Activated T-helper 17 cell treated with anti-CD3 and anti-CD28 coated beads, Interleukin-2, amount 50 U/mL, for 72 hours (primary cell): Measurements from ENCODE around the gene REC8. TPM values are rescaled to one million over a fixed set of nuclear protein-coding genes. Genes with fewer than 3 reads are reported as not detected.

Experiments used
- ATAC-seq: fragments of 150-1000 bp; cut with Tn5 transposase; replicated peaks from 2 replicates; pipeline ENCODE4 v1.10.0; 2021; ENCODE audit warnings: mild to moderate bottlenecking, moderate library complexity
- H3K27ac Mint-ChIP-seq: one replicate; pipeline ENCODE4 v1.8.0; 2022; ENCODE audit warnings: mixed read lengths
- H3K27me3 Mint-ChIP-seq: one replicate; pipeline ENCODE4 v1.8.0; 2022; ENCODE audit warnings: mixed read lengths
- H3K36me3 Mint-ChIP-seq: one replicate; pipeline ENCODE4 v1.8.0; 2022; ENCODE audit warnings: low read depth, mild to moderate bottlenecking, mixed read lengths
- H3K4me1 Mint-ChIP-seq: one replicate; pipeline ENCODE4 v1.8.0; 2022; ENCODE audit warnings: mixed read lengths
- H3K4me3 Mint-ChIP-seq: one replicate; pipeline ENCODE4 v1.8.0; 2022; ENCODE audit warnings: mild to moderate bottlenecking, mixed read lengths
- H3K9me3 Mint-ChIP-seq: one replicate; pipeline ENCODE4 v1.8.0; 2022; ENCODE audit warnings: mixed read lengths
- total RNA-seq, 2 donors: library from RNA; stranded (reverse); gene quantifications; one replicate each; pipeline ENCODE4 v1.2.3, GENCODE V29; 2022

Gene REC8
- total RNA-seq, 2 donors from 2014 or later: 35.7 to 58.8 TPM

DNA sequence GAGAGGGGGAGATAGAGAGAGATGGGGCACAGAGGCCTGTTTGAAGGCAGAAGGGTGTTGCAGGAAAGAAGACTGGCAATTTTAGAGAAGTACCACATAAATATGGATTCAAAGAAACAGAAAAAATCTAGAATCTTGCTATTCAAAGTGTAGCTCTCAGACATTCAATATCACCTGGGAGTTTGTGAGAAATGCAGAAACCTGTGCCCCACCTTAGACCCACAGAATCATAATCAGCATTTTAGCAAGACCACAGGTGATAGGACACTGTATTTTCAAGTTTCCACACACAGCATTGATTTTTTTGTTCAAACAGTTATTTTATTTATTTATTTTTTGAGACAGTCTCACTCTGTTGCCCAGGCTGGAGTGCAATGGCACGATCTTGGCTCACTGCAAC lies 57.0 kb downstream of the REC8 start:
- H3K27ac Mint-ChIP-seq: no peak overlapping the region
- no peaks in the 10 kb centered on the region for H3K9me3 Mint-ChIP-seq

More for the DNA sequence above, 57.0 kb downstream of the REC8 start:
- Mint-ChIP-seq H3K4me1 (peaks cover 19% of the 10 kb centered on the region), H3K36me3 (peaks cover 62% of the 10 kb centered on the region), H3K4me3 (no peak overlapping the region), H3K27me3 (no peaks in the 10 kb centered on the region)
- no peak for ATAC-seq

Other genes with a start within 250 kb of the REC8 start
- 10 to 100 TPM; 14.6 to 15.0 TPM for gene DHRS4, start 218.3 kb upstream of the REC8 start, total RNA-seq
- gene DHRS4L2, start 183.2 kb upstream of the REC8 start, total RNA-seq: 10 to 100 TPM; 15.8 to 17.9 TPM
- gene CARMIL3, start 120.1 kb upstream of the REC8 start, total RNA-seq: 1 to 10 TPM; 2.1 to 4.2 TPM
- gene CPNE6, start 100.5 kb upstream of the REC8 start, total RNA-seq: not detected
- gene PCK2, start 77.8 kb upstream of the REC8 start, total RNA-seq: 10 to 100 TPM; 31.4 to 57.6 TPM
- 10 to 100 TPM; 72.4 to 94.8 TPM for gene DCAF11, start 57.3 kb upstream of the REC8 start, total RNA-seq
- 1 to 10 TPM; 1.7 to 2.5 TPM for gene NRL, start 57.1 kb upstream of the REC8 start, total RNA-seq
- under 1 TPM in 1 of 2 donors, not detected in 1; 0.58 TPM for gene FITM1, start 41.4 kb upstream of the REC8 start, total RNA-seq
- 100 to 1,000 TPM; 361 to 375 TPM for gene PSME1, start 35.9 kb upstream of the REC8 start, total RNA-seq
- 10 to 100 TPM; 31.0 to 43.8 TPM for gene EMC9, start 30.5 kb upstream of the REC8 start, total RNA-seq
- gene PSME2, start 25.5 kb upstream of the REC8 start, total RNA-seq: 100 to 1,000 TPM; 339 to 489 TPM
- gene RNF31, start 24.6 kb upstream of the REC8 start, total RNA-seq: 10 to 100 TPM; 56.6 to 86.7 TPM
- 100 to 1,000 TPM; 106 to 190 TPM for gene IRF9, start 10.8 kb upstream of the REC8 start, total RNA-seq
- 10 to 100 TPM; 34.0 to 78.7 TPM for gene IPO4, start 16.7 kb downstream of the REC8 start, total RNA-seq
- gene TM9SF1, start 23.4 kb downstream of the REC8 start, total RNA-seq: 10 to 100 TPM; 28.6 to 33.4 TPM
- under 1 TPM in 1 of 2 donors, not detected in 1; 0.82 TPM for gene TSSK4, start 33.6 kb downstream of the REC8 start, total RNA-seq
- 10 to 100 TPM; 62.8 to 69.8 TPM for gene CHMP4A, start 41.4 kb downstream of the REC8 start, total RNA-seq
- 1 to 10 TPM; 4.0 to 7.1 TPM for gene MDP1, start 44.0 kb downstream of the REC8 start, total RNA-seq
- gene NEDD8, start 60.3 kb downstream of the REC8 start, total RNA-seq: 100 to 1,000 TPM; 128 to 243 TPM
- gene GMPR2, start 60.8 kb downstream of the REC8 start, total RNA-seq: 10 to 100 TPM; 73.2 to 85.0 TPM
- gene TINF2, start 70.5 kb downstream of the REC8 start, total RNA-seq: 10 to 100 TPM; 61.4 to 76.4 TPM
- gene TGM1, start 91.1 kb downstream of the REC8 start, total RNA-seq: 10 to 100 TPM; 16.1 to 18.2 TPM
- gene RABGGTA, start 99.5 kb downstream of the REC8 start, total RNA-seq: 10 to 100 TPM; 61.0 to 68.3 TPM
- 10 to 100 TPM; 12.6 to 14.2 TPM for gene DHRS1, start 127.7 kb downstream of the REC8 start, total RNA-seq
- 10 to 100 TPM; 21.2 to 42.2 TPM for gene NOP9, start 127.8 kb downstream of the REC8 start, total RNA-seq
- 10 to 100 TPM; 14.9 to 28.1 TPM for gene CIDEB, start 135.9 kb downstream of the REC8 start, total RNA-seq
- 10 to 100 TPM in 1 of 2 donors, 1 to 10 TPM in 1; 8.7 to 13.5 TPM for gene LTB4R2, start 138.1 kb downstream of the REC8 start, total RNA-seq
- 10 to 100 TPM; 11.6 to 21.4 TPM for gene LTB4R, start 139.4 kb downstream of the REC8 start, total RNA-seq
- 10 to 100 TPM in 1 of 2 donors, 1 to 10 TPM in 1; 2.3 to 10.5 TPM for gene ADCY4, start 163.0 kb downstream of the REC8 start, total RNA-seq
- 10 to 100 TPM; 12.9 to 17.4 TPM for gene RIPK3, start 167.9 kb downstream of the REC8 start, total RNA-seq
- gene NFATC4, start 196.1 kb downstream of the REC8 start, total RNA-seq: under 1 TPM in 1 of 2 donors, not detected in 1; 0.66 TPM
- under 1 TPM in 1 of 2 donors, not detected in 1; 0.04 TPM for gene NYNRIN, start 226.9 kb downstream of the REC8 start, total RNA-seq